ENCODE data around the gene PRSS16. TPM values are rescaled to one million over a fixed set of nuclear protein-coding genes. Genes with fewer than 3 reads are reported as not detected.

Gene PRSS16
- total and polyA plus RNA-seq, 2 experiments from 2014 or later, result 8.7 to 11.8 TPM

DNA sequence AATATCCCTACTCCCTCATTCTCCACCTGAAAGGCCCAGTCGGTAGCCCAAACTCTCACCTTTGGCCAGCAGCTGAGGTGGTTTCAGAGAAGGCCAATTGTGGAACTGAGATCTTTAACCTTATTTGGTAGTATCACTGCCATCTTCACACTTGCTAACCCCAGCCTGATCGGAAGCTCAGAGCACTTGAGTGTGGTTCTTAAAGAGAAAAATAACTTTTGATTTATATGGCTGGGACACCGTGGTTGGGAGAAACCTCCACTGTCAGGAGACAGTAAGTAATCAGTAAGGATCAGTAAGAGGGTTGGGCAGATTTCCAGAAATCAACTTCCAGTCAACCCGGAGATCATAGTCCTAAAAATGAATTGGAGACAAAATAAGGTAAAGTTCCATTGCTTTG lies 22.8 kb upstream of the PRSS16 start (continued):
- TF ChIP-seq, protein P1, sequence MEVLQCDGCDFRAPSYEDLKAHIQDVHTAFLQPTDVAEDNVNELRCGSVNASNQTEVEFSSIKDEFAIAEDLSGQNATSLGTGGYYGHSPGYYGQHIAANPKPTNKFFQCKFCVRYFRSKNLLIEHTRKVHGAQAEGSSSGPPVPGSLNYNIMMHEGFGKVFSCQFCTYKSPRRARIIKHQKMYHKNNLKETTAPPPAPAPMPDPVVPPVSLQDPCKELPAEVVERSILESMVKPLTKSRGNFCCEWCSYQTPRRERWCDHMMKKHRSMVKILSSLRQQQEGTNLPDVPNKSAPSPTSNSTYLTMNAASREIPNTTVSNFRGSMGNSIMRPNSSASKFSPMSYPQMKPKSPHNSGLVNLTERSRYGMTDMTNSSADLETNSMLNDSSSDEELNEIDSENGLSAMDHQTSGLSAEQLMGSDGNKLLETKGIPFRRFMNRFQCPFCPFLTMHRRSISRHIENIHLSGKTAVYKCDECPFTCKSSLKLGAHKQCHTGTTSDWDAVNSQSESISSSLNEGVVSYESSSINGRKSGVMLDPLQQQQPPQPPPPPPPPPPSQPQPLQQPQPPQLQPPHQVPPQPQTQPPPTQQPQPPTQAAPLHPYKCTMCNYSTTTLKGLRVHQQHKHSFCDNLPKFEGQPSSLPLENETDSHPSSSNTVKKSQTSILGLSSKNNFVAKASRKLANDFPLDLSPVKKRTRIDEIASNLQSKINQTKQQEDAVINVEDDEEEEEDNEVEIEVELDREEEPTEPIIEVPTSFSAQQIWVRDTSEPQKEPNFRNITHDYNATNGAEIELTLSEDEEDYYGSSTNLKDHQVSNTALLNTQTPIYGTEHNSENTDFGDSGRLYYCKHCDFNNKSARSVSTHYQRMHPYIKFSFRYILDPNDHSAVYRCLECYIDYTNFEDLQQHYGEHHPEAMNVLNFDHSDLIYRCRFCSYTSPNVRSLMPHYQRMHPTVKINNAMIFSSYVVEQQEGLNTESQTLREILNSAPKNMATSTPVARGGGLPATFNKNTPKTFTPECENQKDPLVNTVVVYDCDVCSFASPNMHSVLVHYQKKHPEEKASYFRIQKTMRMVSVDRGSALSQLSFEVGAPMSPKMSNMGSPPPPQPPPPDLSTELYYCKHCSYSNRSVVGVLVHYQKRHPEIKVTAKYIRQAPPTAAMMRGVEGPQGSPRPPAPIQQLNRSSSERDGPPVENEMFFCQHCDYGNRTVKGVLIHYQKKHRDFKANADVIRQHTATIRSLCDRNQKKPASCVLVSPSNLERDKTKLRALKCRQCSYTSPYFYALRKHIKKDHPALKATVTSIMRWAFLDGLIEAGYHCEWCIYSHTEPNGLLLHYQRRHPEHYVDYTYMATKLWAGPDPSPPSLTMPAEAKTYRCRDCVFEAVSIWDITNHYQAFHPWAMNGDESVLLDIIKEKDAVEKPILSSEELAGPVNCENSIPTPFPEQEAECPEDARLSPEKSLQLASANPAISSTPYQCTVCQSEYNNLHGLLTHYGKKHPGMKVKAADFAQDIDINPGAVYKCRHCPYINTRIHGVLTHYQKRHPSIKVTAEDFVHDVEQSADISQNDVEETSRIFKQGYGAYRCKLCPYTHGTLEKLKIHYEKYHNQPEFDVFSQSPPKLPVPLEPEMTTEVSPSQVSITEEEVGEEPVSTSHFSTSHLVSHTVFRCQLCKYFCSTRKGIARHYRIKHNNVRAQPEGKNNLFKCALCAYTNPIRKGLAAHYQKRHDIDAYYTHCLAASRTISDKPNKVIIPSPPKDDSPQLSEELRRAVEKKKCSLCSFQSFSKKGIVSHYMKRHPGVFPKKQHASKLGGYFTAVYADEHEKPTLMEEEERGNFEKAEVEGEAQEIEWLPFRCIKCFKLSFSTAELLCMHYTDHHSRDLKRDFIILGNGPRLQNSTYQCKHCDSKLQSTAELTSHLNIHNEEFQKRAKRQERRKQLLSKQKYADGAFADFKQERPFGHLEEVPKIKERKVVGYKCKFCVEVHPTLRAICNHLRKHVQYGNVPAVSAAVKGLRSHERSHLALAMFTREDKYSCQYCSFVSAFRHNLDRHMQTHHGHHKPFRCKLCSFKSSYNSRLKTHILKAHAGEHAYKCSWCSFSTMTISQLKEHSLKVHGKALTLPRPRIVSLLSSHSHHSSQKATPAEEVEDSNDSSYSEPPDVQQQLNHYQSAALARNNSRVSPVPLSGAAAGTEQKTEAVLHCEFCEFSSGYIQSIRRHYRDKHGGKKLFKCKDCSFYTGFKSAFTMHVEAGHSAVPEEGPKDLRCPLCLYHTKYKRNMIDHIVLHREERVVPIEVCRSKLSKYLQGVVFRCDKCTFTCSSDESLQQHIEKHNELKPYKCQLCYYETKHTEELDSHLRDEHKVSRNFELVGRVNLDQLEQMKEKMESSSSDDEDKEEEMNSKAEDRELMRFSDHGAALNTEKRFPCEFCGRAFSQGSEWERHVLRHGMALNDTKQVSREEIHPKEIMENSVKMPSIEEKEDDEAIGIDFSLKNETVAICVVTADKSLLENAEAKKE (CRISPR knock-in tag; IDR thresholded peaks at IDR 0.05), result no peak
- TF ChIP-seq ZNF331 (CRISPR knock-in tag; IDR thresholded peaks at IDR 0.05; ENCODE audit: low read depth), result no peak
- no peak for TF ChIP-seq JUNB (IDR thresholded peaks at IDR 0.05; ENCODE audit: unreplicated experiment)

- peak overlapping the region; percentile 89 for H3K4me3 Mint-ChIP-seq
- no peak for TF ChIP-seq CREB1 (CRISPR knock-in tag; IDR thresholded peaks at IDR 0.05; ENCODE audit: low read depth)
- TF ChIP-seq POLR2AphosphoS5 (IDR thresholded peaks at IDR 0.05; ENCODE audit: low read depth), result no peak
- TF ChIP-seq JUNB (IDR thresholded peaks at IDR 0.05; ENCODE audit: unreplicated experiment), result no peak
- no peak for TF ChIP-seq ZNF331 (CRISPR knock-in tag; IDR thresholded peaks at IDR 0.05; ENCODE audit: low read depth)
- no peak for TF ChIP-seq EZH2 (IDR thresholded peaks at IDR 0.05; ENCODE audit: low read depth, unreplicated experiment)
- TF ChIP-seq, protein P2, sequence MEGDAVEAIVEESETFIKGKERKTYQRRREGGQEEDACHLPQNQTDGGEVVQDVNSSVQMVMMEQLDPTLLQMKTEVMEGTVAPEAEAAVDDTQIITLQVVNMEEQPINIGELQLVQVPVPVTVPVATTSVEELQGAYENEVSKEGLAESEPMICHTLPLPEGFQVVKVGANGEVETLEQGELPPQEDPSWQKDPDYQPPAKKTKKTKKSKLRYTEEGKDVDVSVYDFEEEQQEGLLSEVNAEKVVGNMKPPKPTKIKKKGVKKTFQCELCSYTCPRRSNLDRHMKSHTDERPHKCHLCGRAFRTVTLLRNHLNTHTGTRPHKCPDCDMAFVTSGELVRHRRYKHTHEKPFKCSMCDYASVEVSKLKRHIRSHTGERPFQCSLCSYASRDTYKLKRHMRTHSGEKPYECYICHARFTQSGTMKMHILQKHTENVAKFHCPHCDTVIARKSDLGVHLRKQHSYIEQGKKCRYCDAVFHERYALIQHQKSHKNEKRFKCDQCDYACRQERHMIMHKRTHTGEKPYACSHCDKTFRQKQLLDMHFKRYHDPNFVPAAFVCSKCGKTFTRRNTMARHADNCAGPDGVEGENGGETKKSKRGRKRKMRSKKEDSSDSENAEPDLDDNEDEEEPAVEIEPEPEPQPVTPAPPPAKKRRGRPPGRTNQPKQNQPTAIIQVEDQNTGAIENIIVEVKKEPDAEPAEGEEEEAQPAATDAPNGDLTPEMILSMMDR (conservative IDR thresholded peaks at IDR 0.05; ENCODE audit: low read depth in 2 of 2), result no peak
- TF ChIP-seq, protein P1 (CRISPR knock-in tag; IDR thresholded peaks at IDR 0.05), result no peak
These were observed 18.5 kb upstream of the PRSS16 start for GRCh38 chr6:27228963-27229477.

More at GRCh38 chr6:27228963-27229477, 18.5 kb upstream of the PRSS16 start:
- Histone ChIP-seq H3F3A (replicated peaks; ENCODE audit: low read depth) (no peaks in the 10 kb centered on the region), H3K27me3 (ENCODE audit: insufficient read depth) (no peaks in the 10 kb centered on the region; the same call in 1 of the 2 replicates), H3K9me2 (ENCODE audit: insufficient read depth) (no peaks in the 10 kb centered on the region), H3K4me3 (peak overlapping the region; percentile 53), H3K36me3 (ENCODE audit: insufficient read depth) (no peaks in the 10 kb centered on the region), H4K20me1 (replicated peaks; ENCODE audit: insufficient read depth) (no peaks in the 10 kb centered on the region), H3K4me2 (peak overlapping the region; percentile 71), H3K4me1 (ENCODE audit: insufficient read depth) (peaks cover 3% of the 10 kb centered on the region; the same call in 1 of the 2 replicates), H3K27ac (ENCODE audit: low read depth) (no peak overlapping the region), H3K79me2 (replicated peaks; ENCODE audit: insufficient read depth) (no peaks in the 10 kb centered on the region), H2AFZ (peak overlapping the region; percentile 82)
- DNase-seq (ENCODE audit: low spot score) (no peak), ATAC-seq (no peak)
- no peak overlapping the region for H3K27ac Mint-ChIP-seq
- peaks cover 11% of the 10 kb centered on the region for H3K4me1 Mint-ChIP-seq
- H3K9me3 Mint-ChIP-seq, result peaks cover 3% of the 10 kb centered on the region; the same call in 2 of the 3 replicates
- H3K27me3 Mint-ChIP-seq (ENCODE audit: insufficient read depth, low read depth, poor library complexity), result peaks cover 17% of the 10 kb centered on the region
- H3K36me3 Mint-ChIP-seq (ENCODE audit: low read depth), result no peaks in the 10 kb centered on the region
